Raji (cell line): ENCODE results near the gene C12orf75.

Experiments used
- POLR2A ChIP-seq: IDR thresholded peaks from 2 replicates; pipeline ENCODE4 v1.6.1; 2011; ENCODE audit warnings: low read depth, low read length, control low read depth; ENCODE audit not compliant: insufficient read depth

Gene C12orf75

GRCh38 chr12:105301696-105302095, 28.8 kb upstream of the C12orf75 start:
- TF ChIP-seq POLR2A, result no peak

- TF ChIP-seq POLR2A, result no peak
Measured at GRCh38 chr12:105315130-105315529, 15.4 kb upstream of the C12orf75 start.

GRCh38 chr12:105315726-105316125, 14.8 kb upstream of the C12orf75 start:
- TF ChIP-seq POLR2A, result no peak

- TF ChIP-seq POLR2A, result no peak
Measured at GRCh38 chr12:105316931-105317852, 13.3 kb upstream of the C12orf75 start.

GRCh38 chr12:105317942-105318621, 12.4 kb upstream of the C12orf75 start:
- no peak for TF ChIP-seq POLR2A

GRCh38 chr12:105318651-105319483, 11.6 kb upstream of the C12orf75 start:
- TF ChIP-seq POLR2A, result no peak

- TF ChIP-seq POLR2A, result no peak
Measured at GRCh38 chr12:105319691-105320209, 10.7 kb upstream of the C12orf75 start.

- TF ChIP-seq POLR2A, result no peak
Measured at GRCh38 chr12:105321125-105321524, 9.4 kb upstream of the C12orf75 start.

GRCh38 chr12:105322070-105322469, 8.4 kb upstream of the C12orf75 start:
- no peak for TF ChIP-seq POLR2A

- TF ChIP-seq POLR2A, result no peak
Measured at GRCh38 chr12:105324704-105325103, 5.8 kb upstream of the C12orf75 start.

GRCh38 chr12:105325117-105325516, 5.4 kb upstream of the C12orf75 start:
- no peak for TF ChIP-seq POLR2A

GRCh38 chr12:105329926-105330282, 587 bp upstream of the C12orf75 start:
- no peak for TF ChIP-seq POLR2A

GRCh38 chr12:105330931-105331804, 677 bp downstream of the C12orf75 start:
- TF ChIP-seq POLR2A, result no peak

GRCh38 chr12:105331805-105332251, 1.3 kb downstream of the C12orf75 start:
- no peak for TF ChIP-seq POLR2A

GRCh38 chr12:105332925-105333324, 2.4 kb downstream of the C12orf75 start:
- TF ChIP-seq POLR2A, result no peak

GRCh38 chr12:105334001-105334400, 3.5 kb downstream of the C12orf75 start:
- TF ChIP-seq POLR2A, result no peak
